Measurements from ENCODE around the gene PMFBP1. TPM values are rescaled to one million over a fixed set of nuclear protein-coding genes. Genes with fewer than 3 reads are reported as not detected.

Gene PMFBP1
- total RNA-seq, 1 donor = 0.31 TPM

- H3K4me3 ChIP-seq (ENCODE audit: low read length) = no peak overlapping the region
- peaks cover 25% of the 10 kb centered on the region for H3K4me1 ChIP-seq (ENCODE audit: insufficient read depth, low read length)
- H3K27me3 ChIP-seq (ENCODE audit: insufficient read depth, low read length) = no peaks in the 10 kb centered on the region
- no peaks in the 10 kb centered on the region for H3K9me3 ChIP-seq (ENCODE audit: low read depth, low read length)
Measured at GRCh38 chr16:72198771-72199201, 26.8 kb upstream of the PMFBP1 start.

DNA sequence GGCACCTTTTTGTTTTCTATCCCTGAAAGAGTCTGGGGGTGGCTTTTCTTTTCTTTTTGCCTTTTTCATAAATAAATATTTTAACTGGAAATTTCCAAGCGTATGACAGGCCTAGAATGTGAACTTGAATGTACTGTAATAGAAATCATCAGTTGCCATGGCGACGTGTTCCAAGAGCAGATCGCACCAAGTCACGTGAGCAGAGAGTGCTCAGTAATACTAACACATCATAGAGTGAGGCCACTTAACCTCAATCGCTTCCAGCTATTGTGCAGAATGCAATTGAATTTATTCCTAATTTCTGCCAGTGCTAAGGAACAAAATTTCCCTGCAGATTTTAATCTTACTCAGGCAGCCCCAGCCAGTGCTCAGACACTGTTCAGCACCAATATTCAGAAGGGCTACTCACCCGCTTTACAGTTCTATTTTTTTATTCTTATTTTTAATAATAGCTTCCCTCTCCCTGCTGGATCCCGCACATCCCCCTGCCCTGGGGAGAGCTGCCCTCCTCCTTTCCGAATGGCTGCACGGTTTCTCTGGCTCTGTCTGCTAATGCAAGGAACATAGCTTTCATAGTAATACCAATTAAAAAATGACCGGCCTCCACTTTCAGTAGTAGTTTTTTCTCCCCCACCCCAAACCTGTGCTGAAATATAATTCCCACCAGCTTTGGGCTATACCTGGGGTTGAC is 26.2 kb upstream of the PMFBP1 start:
- Histone ChIP-seq H3K27me3 (ENCODE audit: insufficient read depth, low read length) (no peaks in the 10 kb centered on the region), H3K4me1 (ENCODE audit: insufficient read depth, low read length) (peaks cover 19% of the 10 kb centered on the region), H3K9me3 (ENCODE audit: low read depth, low read length) (no peaks in the 10 kb centered on the region), H3K4me3 (ENCODE audit: low read length) (no peak overlapping the region)

- Histone ChIP-seq H3K9me3 (ENCODE audit: low read depth, low read length) (no peaks in the 10 kb centered on the region), H3K27me3 (ENCODE audit: insufficient read depth, low read length) (no peaks in the 10 kb centered on the region), H3K4me3 (ENCODE audit: low read length) (no peak overlapping the region), H3K4me1 (ENCODE audit: insufficient read depth, low read length) (peaks cover 13% of the 10 kb centered on the region)
Measured at GRCh38 chr16:72197545-72197944, 25.6 kb upstream of the PMFBP1 start.

DNA sequence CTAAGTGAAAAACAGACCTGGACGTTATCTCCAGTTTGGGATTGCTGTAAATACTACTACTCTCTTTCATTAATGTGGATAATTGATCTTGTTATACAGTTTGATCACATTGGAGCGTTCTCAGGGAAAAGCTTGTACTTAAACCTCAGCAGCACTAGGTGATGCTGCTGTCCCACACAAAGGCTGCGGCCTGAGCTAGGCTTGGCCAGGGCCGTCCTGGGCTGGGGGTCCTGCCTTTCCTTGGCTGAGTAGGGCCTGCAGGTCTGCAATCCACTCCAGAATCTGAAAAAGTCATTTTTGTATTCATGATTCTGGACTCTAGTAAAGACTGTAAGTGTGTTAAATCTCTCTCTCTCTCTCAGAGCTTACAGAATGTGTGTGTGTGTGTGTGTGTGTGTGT is 23.7 kb upstream of the PMFBP1 start:
- no peaks in the 10 kb centered on the region for H3K9me3 ChIP-seq (ENCODE audit: low read depth, low read length)
- no peaks in the 10 kb centered on the region for H3K27me3 ChIP-seq (ENCODE audit: insufficient read depth, low read length)
- no peaks in the 10 kb centered on the region for H3K4me1 ChIP-seq (ENCODE audit: insufficient read depth, low read length)
- no peak overlapping the region for H3K4me3 ChIP-seq (ENCODE audit: low read length)

DNA sequence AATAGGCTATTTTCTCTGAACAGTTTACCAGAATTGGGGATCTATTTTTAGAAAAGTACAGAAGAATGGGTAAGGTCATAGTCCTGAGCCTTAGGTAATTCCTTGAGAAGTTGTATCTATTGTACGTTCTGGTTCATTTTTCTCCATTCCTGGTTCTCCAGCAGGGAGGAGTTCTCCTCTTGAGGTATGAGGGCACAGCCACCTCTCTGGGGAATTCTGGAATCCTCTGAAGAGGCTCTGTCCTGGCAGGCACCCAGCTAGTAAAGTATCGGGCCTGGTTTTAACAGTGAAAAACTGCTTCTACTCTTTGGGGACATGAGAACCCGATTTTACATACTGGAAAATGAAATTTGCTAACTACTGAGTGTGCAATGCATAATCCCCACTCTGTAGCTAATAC is 19.6 kb upstream of the PMFBP1 start:
- H3K4me1 ChIP-seq (ENCODE audit: insufficient read depth, low read length) = no peaks in the 10 kb centered on the region
- no peaks in the 10 kb centered on the region for H3K27me3 ChIP-seq (ENCODE audit: insufficient read depth, low read length)
- no peaks in the 10 kb centered on the region for H3K9me3 ChIP-seq (ENCODE audit: low read depth, low read length)
- no peak overlapping the region for H3K4me3 ChIP-seq (ENCODE audit: low read length)

DNA sequence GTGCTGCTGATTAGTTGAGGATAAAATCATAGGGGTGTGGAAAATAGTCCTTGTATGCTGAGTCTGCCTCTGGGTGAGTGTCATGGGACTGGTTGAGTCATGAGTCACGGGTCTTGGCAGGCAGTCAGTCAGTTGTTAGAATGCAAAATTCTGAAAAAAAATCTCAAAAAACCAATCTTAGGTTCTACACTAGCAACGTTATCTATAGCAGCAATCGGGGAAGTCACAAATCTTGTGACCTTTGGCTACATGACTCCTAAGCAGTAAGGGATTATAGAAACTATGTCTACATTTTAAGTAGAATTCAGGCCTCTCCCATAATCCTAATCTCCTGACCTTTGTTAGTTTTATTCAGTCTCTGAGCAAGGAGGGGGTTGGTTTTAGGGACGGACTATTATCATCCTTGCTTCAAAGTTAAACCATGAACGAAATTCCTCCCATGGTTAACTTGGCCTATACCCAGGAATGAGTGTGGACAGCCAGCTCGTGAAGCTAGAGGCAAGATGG is 18.0 kb upstream of the PMFBP1 start:
- Histone ChIP-seq H3K27me3 (ENCODE audit: insufficient read depth, low read length) (no peaks in the 10 kb centered on the region), H3K4me3 (ENCODE audit: low read length) (no peak overlapping the region), H3K4me1 (ENCODE audit: insufficient read depth, low read length) (no peaks in the 10 kb centered on the region), H3K9me3 (ENCODE audit: low read depth, low read length) (no peaks in the 10 kb centered on the region)

DNA sequence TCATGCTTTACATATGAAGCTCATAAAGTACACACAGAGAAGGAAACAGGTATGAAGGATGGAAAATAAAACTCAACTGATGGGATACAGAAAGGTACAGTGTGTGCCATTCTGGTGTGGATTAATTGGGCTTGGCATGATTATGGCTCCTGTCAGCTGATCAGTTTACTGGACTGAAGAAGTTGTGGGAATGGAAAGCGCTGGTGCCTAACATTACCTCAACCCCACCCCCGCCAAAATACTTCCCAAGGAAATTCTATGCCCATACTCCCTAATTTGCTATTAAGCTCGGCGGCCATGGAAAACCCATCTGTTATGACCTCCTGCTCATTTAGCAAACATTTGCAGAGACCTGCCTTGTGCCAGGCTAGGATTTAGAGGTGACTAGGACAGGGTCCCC is 16.6 kb upstream of the PMFBP1 start:
- no peaks in the 10 kb centered on the region for H3K9me3 ChIP-seq (ENCODE audit: low read depth, low read length)
- H3K27me3 ChIP-seq (ENCODE audit: insufficient read depth, low read length) = no peaks in the 10 kb centered on the region
- H3K4me1 ChIP-seq (ENCODE audit: insufficient read depth, low read length) = no peaks in the 10 kb centered on the region
- H3K4me3 ChIP-seq (ENCODE audit: low read length) = no peak overlapping the region

DNA sequence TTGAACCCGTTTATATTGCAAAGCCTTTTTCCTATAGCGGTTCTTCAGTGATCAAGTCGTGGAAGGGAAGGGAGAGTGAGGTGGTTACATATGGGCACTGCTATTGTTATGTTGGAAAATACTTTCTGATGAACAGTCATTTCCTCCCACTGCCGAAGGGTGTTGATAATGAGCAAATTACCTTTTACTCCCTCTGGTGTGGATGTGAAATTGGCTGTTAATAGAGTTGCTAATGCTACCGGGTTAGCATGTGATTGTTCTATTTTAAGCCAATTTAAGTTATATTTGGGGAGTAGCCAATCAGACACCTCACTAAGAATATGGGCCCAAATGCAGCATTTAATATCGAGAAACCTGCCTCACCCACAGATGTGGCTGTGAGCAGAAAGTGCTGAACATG is 15.6 kb upstream of the PMFBP1 start:
- H3K4me1 ChIP-seq (ENCODE audit: insufficient read depth, low read length) = no peaks in the 10 kb centered on the region
- no peak overlapping the region for H3K4me3 ChIP-seq (ENCODE audit: low read length)
- no peaks in the 10 kb centered on the region for H3K9me3 ChIP-seq (ENCODE audit: low read depth, low read length)
- H3K27me3 ChIP-seq (ENCODE audit: insufficient read depth, low read length) = no peaks in the 10 kb centered on the region

DNA sequence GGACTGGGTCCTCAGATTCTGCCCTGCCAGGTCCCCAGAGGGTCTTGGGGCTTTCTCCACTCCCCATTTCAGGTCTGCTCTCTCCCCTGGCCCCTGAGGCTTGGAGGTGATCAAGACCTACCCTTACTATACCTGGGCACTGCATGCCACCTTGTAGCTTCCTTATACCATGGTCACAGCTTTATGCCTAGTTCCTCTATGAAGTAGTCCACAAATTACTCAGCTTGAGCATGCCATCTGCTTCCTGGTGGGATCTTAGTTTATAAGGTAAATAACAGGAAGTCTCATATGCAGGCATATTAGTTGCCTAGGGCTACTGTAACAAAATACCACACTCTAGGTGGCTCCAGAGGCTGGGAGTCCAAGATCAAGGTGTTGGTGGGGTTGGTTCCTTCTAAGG is 11.0 kb upstream of the PMFBP1 start:
- no peaks in the 10 kb centered on the region for H3K9me3 ChIP-seq (ENCODE audit: low read depth, low read length)
- no peak overlapping the region for H3K4me3 ChIP-seq (ENCODE audit: low read length)
- H3K27me3 ChIP-seq (ENCODE audit: insufficient read depth, low read length) = no peaks in the 10 kb centered on the region
- H3K4me1 ChIP-seq (ENCODE audit: insufficient read depth, low read length) = no peaks in the 10 kb centered on the region

- no peaks in the 10 kb centered on the region for H3K27me3 ChIP-seq (ENCODE audit: insufficient read depth, low read length)
- no peaks in the 10 kb centered on the region for H3K9me3 ChIP-seq (ENCODE audit: low read depth, low read length)
- peaks cover 11% of the 10 kb centered on the region for H3K4me1 ChIP-seq (ENCODE audit: insufficient read depth, low read length)
- no peak overlapping the region for H3K4me3 ChIP-seq (ENCODE audit: low read length)
Measured at GRCh38 chr16:72179204-72179970, 7.4 kb upstream of the PMFBP1 start.

GRCh38 chr16:72174726-72175125 is 2.8 kb upstream of the PMFBP1 start:
- no peaks in the 10 kb centered on the region for H3K27me3 ChIP-seq (ENCODE audit: insufficient read depth, low read length)
- H3K4me1 ChIP-seq (ENCODE audit: insufficient read depth, low read length) = peaks cover 22% of the 10 kb centered on the region
- H3K4me3 ChIP-seq (ENCODE audit: low read length) = no peak overlapping the region
- H3K9me3 ChIP-seq (ENCODE audit: low read depth, low read length) = no peaks in the 10 kb centered on the region

DNA sequence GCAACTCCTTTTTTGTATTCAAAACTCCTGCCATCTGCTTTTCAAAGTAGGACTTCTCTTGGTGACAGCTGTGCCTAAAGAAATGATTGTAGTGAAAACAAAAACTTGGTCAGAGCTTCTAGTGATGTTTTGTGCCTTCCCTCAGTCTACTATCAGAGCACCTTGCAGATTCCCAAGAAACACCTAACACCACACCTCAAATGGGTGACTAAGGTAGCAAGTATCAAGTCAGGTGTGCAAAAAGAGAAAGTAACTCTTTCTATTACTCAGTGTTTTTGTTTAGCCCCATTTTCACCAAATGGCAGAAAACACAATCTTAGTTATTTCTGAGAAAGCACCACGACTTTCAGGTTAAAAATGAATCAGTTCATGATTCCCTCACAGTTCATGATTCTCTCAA is 2.0 kb upstream of the PMFBP1 start:
- H3K9me3 ChIP-seq (ENCODE audit: low read depth, low read length) = no peaks in the 10 kb centered on the region
- H3K4me1 ChIP-seq (ENCODE audit: insufficient read depth, low read length) = peaks cover 22% of the 10 kb centered on the region
- H3K4me3 ChIP-seq (ENCODE audit: low read length) = no peak overlapping the region
- no peaks in the 10 kb centered on the region for H3K27me3 ChIP-seq (ENCODE audit: insufficient read depth, low read length)

DNA sequence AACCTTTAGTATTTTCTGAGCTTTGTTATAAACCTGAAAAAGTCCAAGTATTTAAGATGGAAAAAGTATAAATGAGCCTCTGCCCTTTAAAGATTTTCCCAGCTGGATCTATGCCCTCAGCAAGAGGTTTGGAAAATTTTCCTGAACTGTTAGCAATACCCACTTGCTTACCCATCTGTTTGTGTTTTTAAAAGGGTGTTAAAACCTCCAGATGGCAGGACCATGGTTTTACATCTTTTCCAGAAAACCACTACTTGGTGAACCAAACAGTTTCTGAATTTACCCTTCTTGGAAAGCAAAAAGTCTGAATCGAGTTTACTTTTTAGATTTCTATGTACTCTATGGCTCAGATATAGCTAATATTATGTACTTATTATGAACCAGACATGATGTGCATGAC is 719 bp downstream of the PMFBP1 start:
- H3K4me1 ChIP-seq (ENCODE audit: insufficient read depth, low read length) = peaks cover 22% of the 10 kb centered on the region
- H3K27me3 ChIP-seq (ENCODE audit: insufficient read depth, low read length) = no peaks in the 10 kb centered on the region
- no peaks in the 10 kb centered on the region for H3K9me3 ChIP-seq (ENCODE audit: low read depth, low read length)
- H3K4me3 ChIP-seq (ENCODE audit: low read length) = no peak overlapping the region

DNA sequence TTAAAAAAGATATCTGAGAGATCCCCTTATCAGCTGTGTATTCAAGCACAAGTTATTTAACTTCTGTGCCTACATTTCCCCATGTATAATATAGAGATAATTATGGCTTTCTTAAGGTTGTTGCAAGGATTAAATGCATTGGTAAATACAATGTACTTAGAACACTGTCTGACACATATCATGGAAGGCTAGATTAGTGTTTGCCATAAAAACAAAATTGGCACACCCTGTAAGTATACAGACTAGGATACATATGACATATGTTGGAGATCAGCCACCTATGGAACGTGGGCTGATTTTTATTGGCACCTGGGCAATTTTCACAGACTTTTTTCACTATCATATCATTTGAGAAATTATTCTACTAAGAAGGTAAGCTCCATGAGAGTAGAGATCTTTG is 2.2 kb downstream of the PMFBP1 start:
- no peak overlapping the region for H3K4me3 ChIP-seq (ENCODE audit: low read length)
- H3K4me1 ChIP-seq (ENCODE audit: insufficient read depth, low read length) = peaks cover 15% of the 10 kb centered on the region
- no peaks in the 10 kb centered on the region for H3K9me3 ChIP-seq (ENCODE audit: low read depth, low read length)
- no peaks in the 10 kb centered on the region for H3K27me3 ChIP-seq (ENCODE audit: insufficient read depth, low read length)

DNA sequence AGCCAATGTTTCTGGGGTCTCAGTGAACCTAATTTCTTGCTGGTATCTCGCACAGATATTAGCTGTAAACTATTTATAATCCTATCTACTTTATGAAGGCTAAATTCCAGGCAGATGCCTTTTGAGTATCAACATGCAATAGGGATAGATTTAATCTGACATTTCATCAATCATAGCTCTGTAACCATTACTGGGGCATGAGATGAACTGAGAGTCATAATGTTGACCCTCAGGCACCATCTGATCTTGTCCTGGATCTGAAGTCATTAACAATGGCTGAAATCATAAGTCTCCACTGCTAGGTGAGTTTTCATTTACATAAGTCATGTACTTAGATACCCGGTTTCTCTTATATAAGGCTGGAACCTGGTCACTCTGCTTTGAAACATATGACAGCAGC is 3.6 kb downstream of the PMFBP1 start:
- Histone ChIP-seq H3K4me1 (ENCODE audit: insufficient read depth, low read length) (peaks cover 10% of the 10 kb centered on the region), H3K9me3 (ENCODE audit: low read depth, low read length) (no peaks in the 10 kb centered on the region), H3K4me3 (ENCODE audit: low read length) (no peak overlapping the region)

More for the DNA sequence above, 3.6 kb downstream of the PMFBP1 start:
- H3K27me3 ChIP-seq (ENCODE audit: insufficient read depth, low read length) = no peaks in the 10 kb centered on the region
